Adipocyte (in vitro differentiated cells): ENCODE data around the gene ZFHX3.
A peak's percentile ranks its signal among the peaks of the same experiment; 100 is the strongest.
"Not testable (repeated sequence)": the region's sequence is repeated elsewhere in the genome, so short reads cannot be mapped to it uniquely, and the experiment has no call there.

Experiments
- DNase-seq: peaks from one replicate; pipeline ENCODE4 v3.0.0-alpha.2; 2015; ENCODE audit warnings: low read depth
- H3K27me3 ChIP-seq: replicated peaks from 2 replicates; pipeline ENCODE4 v1.7.0; 2013; ENCODE audit warnings: mild to moderate bottlenecking, low read length, moderate library complexity; ENCODE audit not compliant: control insufficient read depth, insufficient read depth
- H3K36me3 ChIP-seq: 2 replicates; pipeline ENCODE4 v1.7.0; 2013; ENCODE audit warnings: low read length, mild to moderate bottlenecking, moderate library complexity; ENCODE audit not compliant: control insufficient read depth, insufficient read depth, severe bottlenecking
- H3K4me1 ChIP-seq: 2 replicates; pipeline ENCODE4 v1.7.0; 2013; ENCODE audit warnings: mild to moderate bottlenecking, low read length, moderate library complexity; ENCODE audit not compliant: control insufficient read depth, insufficient read depth
- H3K4me3 ChIP-seq: 2 replicates; pipeline ENCODE4 v1.7.0; 2013; ENCODE audit warnings: mild to moderate bottlenecking, low read length, moderate library complexity
- H3K9ac ChIP-seq: 2 replicates; pipeline ENCODE4 v1.7.0; 2013; ENCODE audit warnings: mild to moderate bottlenecking, low read length, moderate library complexity
- H3K9me3 ChIP-seq: 2 replicates; pipeline ENCODE4 v1.7.0; 2013; ENCODE audit warnings: mild to moderate bottlenecking, low read length, moderate library complexity; ENCODE audit not compliant: control insufficient read depth

Gene ZFHX3

GRCh38 chr16:73083271-73083670 lies 35.3 kb upstream of the ZFHX3 start:
- Histone ChIP-seq H3K9ac (no peak overlapping the region), H3K4me1 (peaks cover 6% of the 10 kb centered on the region), H3K9me3 (no peaks in the 10 kb centered on the region), H3K4me3 (no peak overlapping the region), H3K36me3 (no peaks in the 10 kb centered on the region), H3K27me3 (no peaks in the 10 kb centered on the region)
- DNase-seq = no peak

GRCh38 chr16:73082634-73083051 lies 34.7 kb upstream of the ZFHX3 start:
- peak overlapping the region; percentile 49 for H3K9ac ChIP-seq
- not testable (repeated sequence) for H3K4me3 ChIP-seq, H3K9me3 ChIP-seq, H3K36me3 ChIP-seq, H3K27me3 ChIP-seq, H3K4me1 ChIP-seq
- peak; percentile 90 for DNase-seq

GRCh38 chr16:73080931-73081330 lies 33.0 kb upstream of the ZFHX3 start:
- DNase-seq = no peak
- H3K9ac ChIP-seq = no peak overlapping the region
- H3K4me1 ChIP-seq = peaks cover 6% of the 10 kb centered on the region
- H3K4me3 ChIP-seq = no peak overlapping the region
- H3K27me3 ChIP-seq = no peaks in the 10 kb centered on the region
- H3K36me3 ChIP-seq = no peaks in the 10 kb centered on the region
- H3K9me3 ChIP-seq = no peaks in the 10 kb centered on the region

GRCh38 chr16:73076324-73076810 lies 28.4 kb upstream of the ZFHX3 start:
- Histone ChIP-seq H3K27me3 (no peaks in the 10 kb centered on the region), H3K36me3 (no peaks in the 10 kb centered on the region), H3K4me1 (no peaks in the 10 kb centered on the region), H3K9ac (no peak overlapping the region), H3K4me3 (no peak overlapping the region), H3K9me3 (no peaks in the 10 kb centered on the region)
- DNase-seq = no peak

DNA sequence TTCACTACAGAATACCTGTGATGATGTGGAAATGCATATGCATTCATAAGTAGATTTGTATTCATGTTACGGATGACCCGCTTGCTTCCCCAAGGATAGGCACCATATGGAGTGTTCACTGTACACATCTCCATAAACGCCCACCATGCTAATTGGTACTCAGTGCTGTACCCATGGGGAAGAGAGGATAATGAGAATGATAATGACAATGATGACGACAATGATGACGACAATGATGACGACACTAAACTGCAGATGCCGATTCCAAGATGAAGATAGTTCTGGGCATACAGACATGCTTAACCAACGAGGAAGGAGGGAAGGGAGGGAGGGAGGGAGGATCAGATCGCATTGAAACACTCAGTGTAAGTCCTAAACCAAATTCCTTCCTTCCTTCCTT lies 26.5 kb upstream of the ZFHX3 start:
- H3K9ac ChIP-seq = no peak overlapping the region
- H3K9me3 ChIP-seq = no peaks in the 10 kb centered on the region
- no peaks in the 10 kb centered on the region for H3K36me3 ChIP-seq
- H3K27me3 ChIP-seq = no peaks in the 10 kb centered on the region
- H3K4me3 ChIP-seq = no peak overlapping the region
- H3K4me1 ChIP-seq = peaks cover 5% of the 10 kb centered on the region
- DNase-seq = no peak

DNA sequence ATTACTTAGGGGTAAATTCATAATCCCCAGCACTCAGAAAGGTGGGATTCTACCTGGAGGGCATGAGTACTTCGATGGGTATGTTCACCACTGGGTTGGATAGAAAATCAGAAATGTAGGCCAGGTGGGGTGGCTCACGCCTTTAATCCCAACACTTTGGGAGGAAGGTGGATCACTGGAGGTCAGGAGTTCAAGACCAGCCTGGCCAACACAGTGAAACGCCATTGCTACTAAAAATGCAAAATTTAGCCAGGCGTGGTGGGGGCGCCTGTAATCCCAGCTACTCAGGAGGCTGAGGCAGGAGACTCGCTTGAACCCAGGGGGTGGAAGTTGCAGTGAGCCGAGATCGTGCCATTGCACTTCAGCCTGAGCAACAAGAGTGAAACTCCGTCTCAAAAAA lies 24.1 kb upstream of the ZFHX3 start:
- not testable (repeated sequence) for DNase-seq, H3K27me3 ChIP-seq, H3K9me3 ChIP-seq

DNA sequence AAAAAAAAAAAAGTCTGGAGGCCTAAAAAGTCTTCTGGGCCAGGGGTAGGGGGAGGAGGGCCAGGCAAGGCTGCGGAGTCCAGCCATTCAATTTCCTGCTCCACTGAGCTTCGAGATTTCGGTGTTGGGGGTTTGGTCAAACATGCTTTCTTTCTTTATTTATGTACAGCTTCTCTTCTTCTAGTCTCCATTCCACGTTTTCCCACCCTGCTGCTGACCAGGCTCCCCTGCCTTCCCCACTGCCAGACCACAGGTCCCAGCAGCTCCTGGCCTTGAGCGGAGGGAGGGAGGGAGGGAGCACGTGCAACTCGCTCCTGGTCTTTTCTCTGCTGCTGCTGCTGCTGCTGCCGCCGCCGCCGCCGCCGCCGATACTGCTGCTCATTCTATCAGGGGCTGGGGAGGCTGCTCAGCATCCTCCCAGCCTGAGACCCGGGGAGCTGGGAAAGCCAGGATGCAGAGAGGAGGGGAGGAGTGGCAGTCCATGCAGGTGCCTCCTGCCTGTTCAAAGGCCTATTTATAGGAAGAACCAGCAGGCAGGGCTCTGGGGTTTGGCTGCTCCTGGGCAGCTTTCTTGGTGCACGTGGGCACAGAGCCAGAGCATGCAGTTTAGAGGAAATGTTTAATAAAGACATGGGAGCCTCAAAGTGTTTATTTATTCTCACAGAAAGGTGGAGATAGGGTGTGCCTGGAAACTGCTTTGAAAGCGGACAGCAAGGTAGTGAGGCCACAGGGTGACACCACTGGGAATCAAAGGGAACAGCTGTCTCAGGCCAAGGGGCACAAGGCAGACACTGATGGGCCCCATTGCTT lies 23.4 kb upstream of the ZFHX3 start:
- H3K9me3 ChIP-seq = no peaks in the 10 kb centered on the region
- H3K4me1 ChIP-seq = peaks cover 34% of the 10 kb centered on the region
- H3K4me3 ChIP-seq = no peak overlapping the region
- no peak for DNase-seq
- H3K9ac ChIP-seq = no peak overlapping the region
- H3K27me3 ChIP-seq = no peaks in the 10 kb centered on the region
- no peaks in the 10 kb centered on the region for H3K36me3 ChIP-seq

More for the DNA sequence above, 24.1 kb upstream of the ZFHX3 start:
- not testable (repeated sequence) for H3K4me3 ChIP-seq, H3K9ac ChIP-seq, H3K36me3 ChIP-seq
- peaks cover 28% of the 10 kb centered on the region for H3K4me1 ChIP-seq

DNA sequence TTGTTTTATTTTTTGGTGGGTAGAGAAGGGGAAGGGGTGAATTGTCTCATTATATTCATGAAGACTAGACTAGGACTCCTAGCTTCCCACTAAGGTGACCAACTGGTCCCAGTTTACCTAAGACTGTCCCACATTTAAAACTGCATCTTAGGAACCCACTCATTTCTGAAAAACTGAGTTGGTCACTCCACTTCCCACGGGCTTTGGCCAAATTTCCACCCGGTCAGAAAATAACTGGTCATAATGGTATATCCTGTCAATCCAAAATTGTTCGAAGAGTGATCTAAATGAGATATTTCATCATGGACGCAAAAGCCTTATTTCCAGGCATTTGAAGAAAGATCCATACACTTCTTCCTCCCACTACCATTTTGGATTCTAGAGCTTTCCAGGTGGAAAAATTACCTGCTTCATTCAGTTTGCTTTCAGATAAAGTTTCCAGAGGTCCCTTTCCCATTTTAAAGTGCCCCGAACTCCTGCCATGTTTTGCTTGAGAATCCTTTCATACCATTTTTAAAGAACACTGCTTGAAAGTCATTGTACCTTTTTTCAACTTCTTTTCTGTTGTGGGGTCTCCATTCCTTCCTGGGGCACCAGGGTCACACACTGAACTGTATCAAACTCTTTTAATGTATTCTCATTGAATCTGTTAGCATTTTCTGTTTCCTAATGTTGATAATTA lies 21.8 kb upstream of the ZFHX3 start:
- Histone ChIP-seq H3K9ac (no peak overlapping the region), H3K4me1 (peaks cover 43% of the 10 kb centered on the region), H3K36me3 (no peaks in the 10 kb centered on the region), H3K27me3 (no peaks in the 10 kb centered on the region), H3K4me3 (no peak overlapping the region), H3K9me3 (no peaks in the 10 kb centered on the region)
- DNase-seq = no peak

DNA sequence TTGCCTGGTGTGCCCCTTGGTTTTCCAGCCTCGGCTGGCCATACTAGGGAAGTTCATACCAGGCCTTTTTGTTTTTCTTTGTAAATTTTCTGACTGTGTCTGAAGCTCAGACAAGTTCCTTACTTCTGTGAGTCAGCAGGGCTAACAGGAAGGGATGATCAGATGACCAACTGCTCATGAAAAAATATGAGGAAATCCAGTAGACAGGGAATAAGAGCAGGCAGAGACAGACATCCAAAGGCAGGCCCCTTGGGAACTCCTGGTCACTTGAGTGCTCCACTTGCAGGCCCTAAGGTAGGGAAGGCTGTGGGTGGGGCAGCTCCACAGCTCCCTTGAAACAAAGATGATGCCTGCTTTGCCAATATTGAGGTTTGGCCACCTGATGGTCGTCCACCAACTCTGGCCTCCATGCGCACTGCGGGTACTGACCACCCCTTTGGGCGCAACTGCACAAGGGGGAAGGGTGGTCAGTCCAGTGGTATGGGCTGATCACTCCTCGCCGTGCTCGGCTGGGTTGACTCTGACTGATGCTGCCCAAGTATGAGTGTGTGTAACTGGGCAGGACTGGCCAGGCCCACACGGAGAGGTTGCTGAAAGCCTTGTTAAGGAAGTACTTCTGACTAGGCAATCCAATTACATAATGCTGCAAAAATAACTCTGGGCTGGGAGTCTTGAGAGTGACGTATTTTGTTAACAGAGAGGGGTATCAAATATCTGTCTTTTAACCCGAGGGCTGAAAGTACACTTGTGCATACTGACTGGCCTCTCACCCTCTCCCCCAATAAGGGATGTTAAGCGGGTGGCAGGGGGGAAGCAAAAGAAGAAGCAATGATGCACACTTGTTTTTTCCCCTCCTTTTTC lies 20.8 kb upstream of the ZFHX3 start:
- H3K9me3 ChIP-seq = no peaks in the 10 kb centered on the region
- no peaks in the 10 kb centered on the region for H3K27me3 ChIP-seq
- peaks cover 45% of the 10 kb centered on the region for H3K4me1 ChIP-seq
- H3K9ac ChIP-seq = peak overlapping the region; percentile 58
- no peaks in the 10 kb centered on the region for H3K36me3 ChIP-seq
- H3K4me3 ChIP-seq = peak overlapping the region; percentile 42
- DNase-seq = peak; percentile 81

DNA sequence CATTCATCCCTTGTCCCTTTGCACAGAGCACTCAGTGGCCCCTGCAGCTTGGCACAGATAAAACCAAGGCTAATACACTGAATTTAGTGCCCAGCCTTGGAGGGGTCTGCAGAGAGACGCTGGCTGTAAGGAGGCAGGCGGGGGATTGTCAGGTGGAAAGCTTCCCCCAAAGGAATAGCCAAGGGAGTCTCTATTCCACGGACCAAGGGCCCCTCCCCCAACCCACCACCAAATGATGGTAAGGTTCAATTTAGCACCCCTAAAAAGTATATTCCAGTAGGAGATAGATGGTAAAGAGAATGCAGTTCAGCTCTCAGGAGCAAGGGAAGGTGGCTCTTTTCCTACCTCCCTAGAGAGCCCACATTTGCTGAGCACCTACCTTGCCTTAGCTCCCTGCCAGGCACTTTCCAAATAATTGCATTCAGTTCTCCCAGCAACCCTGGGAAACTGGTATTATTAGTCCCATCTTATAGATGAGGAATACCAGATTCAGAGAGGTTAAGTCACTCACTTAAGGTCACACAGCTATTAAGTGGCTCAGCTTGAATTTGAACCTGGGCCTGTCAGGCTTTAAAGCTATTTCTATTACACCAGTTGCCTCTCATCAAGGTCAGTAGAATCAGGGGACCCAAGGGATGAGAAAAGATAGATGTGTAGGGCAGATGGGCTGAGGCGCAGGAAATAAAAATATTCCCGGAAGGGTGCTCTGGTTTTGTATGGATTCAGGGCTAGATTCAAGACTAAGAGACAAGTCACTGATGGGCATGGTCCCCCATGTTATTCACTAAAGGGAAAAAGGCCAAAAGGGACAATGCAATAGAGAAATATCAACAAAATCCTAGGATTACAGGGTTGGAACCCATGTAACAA lies 20.0 kb upstream of the ZFHX3 start:
- H3K9ac ChIP-seq = peak overlapping the region; percentile 58
- no peaks in the 10 kb centered on the region for H3K9me3 ChIP-seq
- H3K27me3 ChIP-seq = no peaks in the 10 kb centered on the region
- no peaks in the 10 kb centered on the region for H3K36me3 ChIP-seq
- DNase-seq = no peak
- no peak overlapping the region for H3K4me3 ChIP-seq
- peaks cover 45% of the 10 kb centered on the region for H3K4me1 ChIP-seq
